Naive thymus-derived CD4-positive, alpha-beta T cell (primary cell): ENCODE measurements around the gene VPREB1. TPM values are rescaled to one million over a fixed set of nuclear protein-coding genes. Genes with fewer than 3 reads are reported as not detected.
"Not testable (repeated sequence)": the region's sequence is repeated elsewhere in the genome, so short reads cannot be mapped to it uniquely, and the experiment has no call there.

Source experiments
- ATAC-seq: fragments of 150-1000 bp; cut with Tn5 transposase; 2 replicates; pipeline ENCODE4 v1.10.0; 2021; ENCODE audit warnings: mild to moderate bottlenecking, moderate library complexity
- CTCF ChIA-PET: fragments of 350-600 bp; sonication (Branson Sonifier 250); formaldehyde crosslinking; loops from one replicate; lab custom pipeline; 2021; ENCODE audit warnings: antibody characterized with exemption; lab: Charles Lee
- POLR2A ChIA-PET: fragments of 350-600 bp; sonication (Branson Sonifier 250); formaldehyde crosslinking; loops from one replicate; lab custom pipeline; 2021; ENCODE audit warnings: antibody characterized with exemption, inconsistent platforms; lab: Charles Lee
- DNase-seq, 9 donors: peaks; one replicate each; pipeline versions ENCODE4 v3.0.0 to v3.0.0-alpha.2; 2020 to 2022; ENCODE audit warnings: mixed read lengths in 1 of 9
- H3K27ac ChIP-seq: one replicate; pipeline ENCODE4 v1.7.0; 2013; ENCODE audit warnings: mild to moderate bottlenecking, low read depth, low read length, moderate library complexity
- H3K27me3 ChIP-seq, 2 donors: one replicate each; pipeline ENCODE4 v1.7.0; 2013; ENCODE audit warnings: low read length in 2 of 2, mild to moderate bottlenecking in 2 of 2, moderate library complexity in 2 of 2; ENCODE audit not compliant: control insufficient read depth in 2 of 2, insufficient read depth in 2 of 2
- H3K36me3 ChIP-seq, 3 experiments: 1 replicate in 2 of 3; 2 replicates in 1 of 3; pipeline ENCODE4 v1.7.0; 2013; ENCODE audit warnings: low read length in 3 of 3, mild to moderate bottlenecking in 3 of 3, moderate library complexity in 1 of 3; ENCODE audit not compliant: insufficient read depth in 3 of 3, control insufficient read depth in 2 of 3
- H3K4me1 ChIP-seq, 2 donors: one replicate each; pipeline ENCODE4 v1.7.0; 2013; ENCODE audit warnings: low read length in 2 of 2, mild to moderate bottlenecking in 2 of 2, moderate library complexity in 1 of 2; ENCODE audit not compliant: control insufficient read depth in 2 of 2, insufficient read depth in 2 of 2
- H3K4me3 ChIP-seq: 2 replicates; pipeline ENCODE4 v1.7.0; 2013; ENCODE audit warnings: mild to moderate bottlenecking, low read length
- H3K9me3 ChIP-seq, 3 experiments: 1 replicate in 2 of 3; 2 replicates in 1 of 3; pipeline ENCODE4 v1.7.0; 2013; ENCODE audit warnings: low read length in 3 of 3; ENCODE audit not compliant: control insufficient read depth in 2 of 3
- H3K27ac Mint-ChIP-seq, 9 donors: one replicate each; pipeline ENCODE4 v1.8.0; 2020 to 2022; ENCODE audit warnings: mixed read lengths in 9 of 9, mild to moderate bottlenecking in 8 of 9, moderate library complexity in 5 of 9, inconsistent platforms in 2 of 9
- H3K27me3 Mint-ChIP-seq, 5 donors: one replicate each; pipeline ENCODE4 v1.8.0; 2021 to 2022; ENCODE audit warnings: mixed read lengths in 5 of 5, mild to moderate bottlenecking in 1 of 5
- H3K36me3 Mint-ChIP-seq, 5 donors: one replicate each; pipeline ENCODE4 v1.8.0; 2020 to 2022; ENCODE audit warnings: mixed read lengths in 5 of 5, mild to moderate bottlenecking in 3 of 5, inconsistent platforms in 1 of 5
- H3K4me1 Mint-ChIP-seq, 7 donors: one replicate each; pipeline ENCODE4 v1.8.0; 2020 to 2022; ENCODE audit warnings: mixed read lengths in 7 of 7, mild to moderate bottlenecking in 3 of 7, inconsistent platforms in 1 of 7
- H3K4me3 Mint-ChIP-seq, 10 donors: one replicate each; pipeline ENCODE4 v1.8.0; 2020 to 2022; ENCODE audit warnings: mild to moderate bottlenecking in 10 of 10, mixed read lengths in 10 of 10, moderate library complexity in 6 of 10, inconsistent platforms in 2 of 10
- H3K9me3 Mint-ChIP-seq, 11 donors: one replicate each; pipeline ENCODE4 v1.8.0; 2020 to 2022; ENCODE audit warnings: mixed read lengths in 11 of 11, mild to moderate bottlenecking in 4 of 11, inconsistent platforms in 1 of 11, moderate library complexity in 1 of 11
- intact Hi-C, 2 donors: fragments of 100-400 bp; cut with micrococcal nuclease; formaldehyde crosslinking; loops; one replicate each; pipeline ENCODE4 v1.15.1; 2023
- polyA plus RNA-seq, 2 donors: library from polyadenylated mRNA; unstranded; fragments of 300-500 nt; fragmentation: Illumina TruSeq; gene quantifications; one replicate each; pipeline ENCODE4 v1.2.3, GENCODE V29; 2021
- total RNA-seq, 6 experiments: library from RNA in 5 of 6; stranded (reverse) in 5 of 6; gene quantifications; 1 replicate in 5 of 6; 2 replicates in 1 of 6; pipeline ENCODE4 v1.2.3 and lab custom pipeline; 2021 to 2026

VPREB1 gene
- total and polyA plus RNA-seq, 7 experiments from 2014 or later = not detected

GRCh38 chr22:22291129-22291806 lies 46.7 kb downstream of the VPREB1 start:
- CTCF ChIA-PET, H3K4me1 ChIP-seq, intact Hi-C loops, H3K36me3 ChIP-seq, ATAC-seq, DNase-seq, POLR2A ChIA-PET, H3K27me3 Mint-ChIP-seq, H3K4me3 ChIP-seq, H3K9me3 Mint-ChIP-seq, H3K36me3 Mint-ChIP-seq, H3K27ac ChIP-seq, H3K4me3 Mint-ChIP-seq, H3K27me3 ChIP-seq, H3K9me3 ChIP-seq: not testable (repeated sequence)
- Mint-ChIP-seq H3K4me1 (peaks cover 0 to 14% (median 6%) of the 10 kb centered on the region in 7 donors), H3K27ac (peak overlapping the region in 1 of 9 donors; percentile 14)

DNA sequence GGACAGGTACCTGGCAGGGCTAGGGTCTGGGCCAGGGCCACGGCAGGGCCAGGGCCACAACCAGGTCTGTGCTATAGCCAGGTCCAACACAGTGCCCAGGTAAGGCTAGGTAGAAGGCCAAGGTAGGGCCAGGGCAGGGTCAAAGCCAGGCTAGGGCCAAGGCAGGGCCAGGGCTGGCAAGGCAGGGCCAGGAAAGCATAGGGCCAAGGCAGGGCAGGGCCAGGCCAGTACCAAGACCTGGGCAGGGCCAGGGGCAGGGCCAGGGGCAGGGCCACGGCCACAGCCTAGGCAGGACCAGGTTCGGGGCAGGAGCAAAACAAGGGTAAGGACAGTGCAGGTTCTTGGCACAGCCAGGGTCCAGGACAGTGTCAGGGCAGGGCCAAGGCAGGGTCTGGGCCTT lies 48.1 kb downstream of the VPREB1 start:
- H3K4me3 ChIP-seq, H3K4me1 ChIP-seq, H3K4me3 Mint-ChIP-seq, H3K9me3 ChIP-seq, H3K27ac ChIP-seq, H3K36me3 ChIP-seq, H3K27ac Mint-ChIP-seq, ATAC-seq, H3K27me3 Mint-ChIP-seq, H3K27me3 ChIP-seq, CTCF ChIA-PET, intact Hi-C loops, H3K36me3 Mint-ChIP-seq, DNase-seq, H3K9me3 Mint-ChIP-seq, POLR2A ChIA-PET: not testable (repeated sequence)
- H3K4me1 Mint-ChIP-seq = peaks cover 0 to 18% (median 10%) of the 10 kb centered on the region in 7 donors

GRCh38 chr22:22293436-22293835 lies 48.9 kb downstream of the VPREB1 start:
- H3K27me3 ChIP-seq, intact Hi-C loops, H3K27ac Mint-ChIP-seq, H3K36me3 ChIP-seq, H3K4me3 ChIP-seq, H3K9me3 Mint-ChIP-seq, H3K36me3 Mint-ChIP-seq, POLR2A ChIA-PET, H3K27ac ChIP-seq, DNase-seq, H3K27me3 Mint-ChIP-seq, CTCF ChIA-PET, ATAC-seq, H3K9me3 ChIP-seq, H3K4me1 ChIP-seq: not testable (repeated sequence)
- H3K4me3 Mint-ChIP-seq = peak overlapping the region in 1 of 10 donors; percentile 46
- peaks cover 0 to 18% (median 10%) of the 10 kb centered on the region in 7 donors for H3K4me1 Mint-ChIP-seq

DNA sequence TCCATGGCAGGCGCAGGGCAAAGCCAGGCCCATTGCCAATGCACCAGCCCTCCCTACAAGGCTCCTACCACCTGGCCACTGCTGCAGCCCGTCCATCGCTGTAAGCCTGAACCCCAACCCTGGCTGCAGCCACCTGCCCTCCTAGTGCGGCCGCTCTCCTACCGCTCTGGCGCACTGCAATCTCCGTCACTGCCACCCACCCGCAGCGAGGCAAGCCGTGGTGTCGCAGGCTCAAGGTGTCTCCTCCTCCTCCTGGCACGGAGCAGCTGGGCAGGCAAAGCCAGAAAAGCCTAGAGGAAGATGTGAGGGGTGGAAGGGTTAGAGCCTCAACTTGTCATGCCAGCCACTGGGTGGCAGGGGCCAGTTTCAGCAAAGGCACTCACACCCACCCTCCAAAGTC lies 50.1 kb downstream of the VPREB1 start:
- H3K27ac ChIP-seq, intact Hi-C loops, ATAC-seq, POLR2A ChIA-PET, DNase-seq, CTCF ChIA-PET, H3K9me3 Mint-ChIP-seq, H3K4me3 ChIP-seq, H3K27ac Mint-ChIP-seq, H3K27me3 Mint-ChIP-seq, H3K36me3 ChIP-seq, H3K27me3 ChIP-seq, H3K36me3 Mint-ChIP-seq, H3K4me1 ChIP-seq, H3K9me3 ChIP-seq: not testable (repeated sequence)
- Mint-ChIP-seq H3K4me3 (peak overlapping the region in 1 of 10 donors; percentile 51), H3K4me1 (peaks cover under 1 to 21% (median 15%) of the 10 kb centered on the region in 7 donors)
